OCI-LY3 (cell line): Measurements from ENCODE around the gene C8G.

Experiments
- CTCF ChIP-seq: fragments of 200-600, 300-600 bp; sonication (generic); IDR thresholded peaks from 2 replicates; pipeline ENCODE4 v1.5.1; 2014; ENCODE audit warnings: antibody characterized with exemption, low read length, low read depth
- EZH2phosphoT487 ChIP-seq: fragments of 200-600 bp; shearing (Covaris generic); IDR thresholded peaks from 2 replicates; pipeline ENCODE4 v1.6.1; 2018; ENCODE audit warnings: antibody characterized with exemption, mixed run types, low read depth

- TF ChIP-seq CTCF (no peak), EZH2phosphoT487 (no peak)
Measured at GRCh38 chr9:136910197-136910900, 34.7 kb upstream of the C8G start.
